ENCODE data around the gene RAP1GAP.
"Not testable (repeated sequence)": the region's sequence is repeated elsewhere in the genome, so short reads cannot be mapped to it uniquely, and the experiment has no call there.

Gene RAP1GAP

GRCh38 chr1:21568809-21569385 is 100.3 kb downstream of the RAP1GAP start:
- no peaks in the 10 kb centered on the region for H3K36me3 ChIP-seq (ENCODE audit: insufficient read depth)
- no peak overlapping the region for H3K27ac ChIP-seq
- no peak for TF ChIP-seq CTCF (conservative IDR thresholded peaks at IDR 0.05; ENCODE audit: low read depth, low read length)
- H3K79me2 ChIP-seq (ENCODE audit: insufficient read depth, low read depth): no peaks in the 10 kb centered on the region
- peaks cover 28% of the 10 kb centered on the region; the same call in 1 of the 2 replicates for H3K27me3 ChIP-seq (ENCODE audit: insufficient read depth, low read depth)
- no peaks in the 10 kb centered on the region for H3K4me1 ChIP-seq (ENCODE audit: low read depth, poor library complexity, severe bottlenecking)
- H4K20me1 ChIP-seq (ENCODE audit: insufficient read depth): no peaks in the 10 kb centered on the region
- no peak overlapping the region for H3K4me2 ChIP-seq
- no peak overlapping the region for H3K4me3 ChIP-seq (IDR thresholded peaks at IDR 0.05; ENCODE audit: insufficient read depth, low read depth, low read length)
- no peak overlapping the region for H2AFZ ChIP-seq (ENCODE audit: low read depth)
- no peak overlapping the region for H3K9ac ChIP-seq

- peaks cover 27% of the 10 kb centered on the region; the same call in 1 of the 2 replicates for H3K27me3 ChIP-seq (ENCODE audit: insufficient read depth, low read depth)
- no peaks in the 10 kb centered on the region for H3K79me2 ChIP-seq (ENCODE audit: insufficient read depth, low read depth)
- no peaks in the 10 kb centered on the region for H3K36me3 ChIP-seq (ENCODE audit: insufficient read depth)
- no peak overlapping the region for H3K9ac ChIP-seq
- no peak overlapping the region for H2AFZ ChIP-seq (ENCODE audit: low read depth)
- no peak overlapping the region for H3K4me3 ChIP-seq (IDR thresholded peaks at IDR 0.05; ENCODE audit: insufficient read depth, low read depth, low read length)
- H3K27ac ChIP-seq: no peak overlapping the region
- no peaks in the 10 kb centered on the region for H3K4me1 ChIP-seq (ENCODE audit: low read depth, poor library complexity, severe bottlenecking)
- no peak overlapping the region for H3K4me2 ChIP-seq
- TF ChIP-seq CTCF (conservative IDR thresholded peaks at IDR 0.05; ENCODE audit: low read depth, low read length): no peak
- H4K20me1 ChIP-seq (ENCODE audit: insufficient read depth): no peaks in the 10 kb centered on the region
Observed at GRCh38 chr1:21568006-21568746, 101.0 kb downstream of the RAP1GAP start.

GRCh38 chr1:21567241-21568005 is 101.7 kb downstream of the RAP1GAP start:
- H3K4me2 ChIP-seq: no peak overlapping the region
- no peak overlapping the region for H3K27ac ChIP-seq
- no peak overlapping the region for H3K4me3 ChIP-seq (IDR thresholded peaks at IDR 0.05; ENCODE audit: insufficient read depth, low read depth, low read length)
- TF ChIP-seq CTCF (conservative IDR thresholded peaks at IDR 0.05; ENCODE audit: low read depth, low read length): no peak
- H2AFZ ChIP-seq (ENCODE audit: low read depth): no peak overlapping the region
- no peaks in the 10 kb centered on the region for H3K36me3 ChIP-seq (ENCODE audit: insufficient read depth)
- H3K4me1 ChIP-seq (ENCODE audit: low read depth, poor library complexity, severe bottlenecking): no peaks in the 10 kb centered on the region
- no peaks in the 10 kb centered on the region for H3K79me2 ChIP-seq (ENCODE audit: insufficient read depth, low read depth)
- no peaks in the 10 kb centered on the region for H4K20me1 ChIP-seq (ENCODE audit: insufficient read depth)
- H3K27me3 ChIP-seq (ENCODE audit: insufficient read depth, low read depth): peaks cover 21% of the 10 kb centered on the region; the same call in 1 of the 2 replicates
- H3K9ac ChIP-seq: no peak overlapping the region

GRCh38 chr1:21566361-21566760 is 102.8 kb downstream of the RAP1GAP start:
- not testable (repeated sequence) for H4K20me1 ChIP-seq (ENCODE audit: insufficient read depth); H3K4me3 ChIP-seq (IDR thresholded peaks at IDR 0.05; ENCODE audit: insufficient read depth, low read depth, low read length); H2AFZ ChIP-seq (ENCODE audit: low read depth); H3K4me2 ChIP-seq; H3K9ac ChIP-seq; H3K36me3 ChIP-seq (ENCODE audit: insufficient read depth); H3K4me1 ChIP-seq (ENCODE audit: low read depth, poor library complexity, severe bottlenecking); H3K79me2 ChIP-seq (ENCODE audit: insufficient read depth, low read depth); H3K27ac ChIP-seq
- peaks cover 21% of the 10 kb centered on the region; the same call in 1 of the 2 replicates for H3K27me3 ChIP-seq (ENCODE audit: insufficient read depth, low read depth)

Data from KMS-11 (cell line).